Hippocampal formation (tissue), 2 donors: ENCODE measurements around the gene IFRD2.
"Not testable (repeated sequence)": the region's sequence is repeated elsewhere in the genome, so short reads cannot be mapped to it uniquely, and the experiment has no call there.

Experiments used
- DNase-seq, 2 donors: peaks; one replicate each; lab custom pipeline; 2025; lab: John Stamatoyannopoulos, UW

Gene IFRD2

GRCh38 chr3:50251220-50251619 lies 41.0 kb downstream of the IFRD2 start:
- DNase-seq = no peak

GRCh38 chr3:50250514-50250913 lies 41.7 kb downstream of the IFRD2 start:
- no peak for DNase-seq

- no peak for DNase-seq
These were observed 42.8 kb downstream of the IFRD2 start for GRCh38 chr3:50249457-50249856.

GRCh38 chr3:50248387-50248786 lies 43.8 kb downstream of the IFRD2 start:
- no peak for DNase-seq

GRCh38 chr3:50246517-50246954 lies 45.7 kb downstream of the IFRD2 start:
- DNase-seq = no peak

- DNase-seq = peak; percentile 61 to 77
These were observed 46.3 kb downstream of the IFRD2 start for GRCh38 chr3:50245831-50246516.

GRCh38 chr3:50245251-50245745 lies 46.9 kb downstream of the IFRD2 start:
- no peak for DNase-seq

- DNase-seq = not testable (repeated sequence)
These were observed 47.4 kb downstream of the IFRD2 start for GRCh38 chr3:50244813-50245212.

- no peak for DNase-seq
These were observed 48.7 kb downstream of the IFRD2 start for GRCh38 chr3:50243543-50243895.

- DNase-seq = peak in 1 of 2 donors; percentile 58
These were observed 49.2 kb downstream of the IFRD2 start for GRCh38 chr3:50242851-50243542.

GRCh38 chr3:50242381-50242770 lies 49.9 kb downstream of the IFRD2 start:
- DNase-seq = no peak

GRCh38 chr3:50241713-50242380 lies 50.4 kb downstream of the IFRD2 start:
- no peak for DNase-seq

GRCh38 chr3:50241163-50241562 lies 51.1 kb downstream of the IFRD2 start:
- DNase-seq = no peak

- DNase-seq = no peak
These were observed 52.6 kb downstream of the IFRD2 start for GRCh38 chr3:50239649-50240048.

GRCh38 chr3:50238549-50239026 lies 53.6 kb downstream of the IFRD2 start:
- DNase-seq = peak; percentile 47 to 49

GRCh38 chr3:50237754-50238548 lies 54.3 kb downstream of the IFRD2 start:
- peak; percentile 28 to 52 for DNase-seq
